Panc1 (cell line): ENCODE data around the gene EXD3. TPM values are rescaled to one million over a fixed set of nuclear protein-coding genes. Genes with fewer than 3 reads are reported as not detected.

Source experiments
- ATAC-seq: fragments of 200-7000 bp; cut with Tn5 transposase; 2 replicates; pipeline ENCODE4 v1.9.1; 2020; ENCODE audit warnings: mild to moderate bottlenecking, moderate library complexity
- BruUV-seq: library from RNA; stranded (reverse); fragments of 400-500 nt; replicated peaks from 2 replicates; lab custom pipeline; 2021; lab: Mats Ljungman, UMichigan
- CTCF ChIA-PET: fragments of 300-600 bp; sonication (Branson Sonifier 250); formaldehyde crosslinking; loops from one replicate; lab custom pipeline; 2022; ENCODE audit warnings: antibody characterized with exemption; lab: Charles Lee
- POLR2A ChIA-PET: fragments of 300-600 bp; sonication (Branson Sonifier 250); formaldehyde crosslinking; loops from one replicate; lab custom pipeline; 2022; ENCODE audit warnings: antibody characterized with exemption; lab: Charles Lee
- DNase-seq: peaks from one replicate; pipeline ENCODE4 v3.0.0-alpha.2; 2010; ENCODE audit warnings: low read depth, low spot score
- H3K27ac ChIP-seq: 2 replicates; pipeline ENCODE4 v1.5.1; 2011; ENCODE audit warnings: mild to moderate bottlenecking, low read length, inconsistent platforms
- H3K27me3 ChIP-seq: fragments of 200-500 bp; sonication (Bioruptor generic); 2 replicates; pipeline ENCODE4 v1.6.0; 2014; ENCODE audit warnings: low read length, inconsistent platforms; ENCODE audit not compliant: control insufficient read depth, insufficient read depth
- H3K36me3 ChIP-seq: fragments of 200-500 bp; sonication (Bioruptor generic); 2 replicates; pipeline ENCODE4 v1.5.1; 2014; ENCODE audit warnings: inconsistent platforms, mild to moderate bottlenecking, low read length, moderate library complexity; ENCODE audit not compliant: control insufficient read depth, insufficient read depth
- H3K4me1 ChIP-seq: 2 replicates; pipeline ENCODE4 v1.5.1; 2011; ENCODE audit warnings: inconsistent platforms, mild to moderate bottlenecking, low read length, moderate library complexity; ENCODE audit not compliant: control insufficient read depth, insufficient read depth
- H3K4me3 ChIP-seq, 2 experiments: 2 replicates each; pipeline ENCODE4 v1.5.1; 2011 to 2012; ENCODE audit warnings: low read depth in 2 of 2, low read length in 2 of 2, mild to moderate bottlenecking in 2 of 2, inconsistent platforms in 1 of 2, moderate library complexity in 1 of 2
- H3K9me3 ChIP-seq: fragments of 200-500 bp; sonication (Bioruptor generic); 2 replicates; pipeline ENCODE4 v1.5.1; 2014; ENCODE audit warnings: low read depth, mild to moderate bottlenecking, inconsistent platforms, low read length, moderate library complexity; ENCODE audit not compliant: control insufficient read depth, insufficient read depth
- POLR2AphosphoS5 ChIP-seq: IDR thresholded peaks from 2 replicates; pipeline ENCODE4 v1.6.1; 2012; ENCODE audit warnings: mild to moderate bottlenecking, low read depth, low read length, moderate library complexity
- SIN3A ChIP-seq: IDR thresholded peaks from 2 replicates; pipeline ENCODE4 v1.6.1; 2012; ENCODE audit warnings: low read depth, mild to moderate bottlenecking, low read length, moderate library complexity, borderline replicate concordance; ENCODE audit not compliant: insufficient read depth
- TCF7L2 ChIP-seq: IDR thresholded peaks from 2 replicates; pipeline ENCODE4 v1.6.1; 2011; ENCODE audit warnings: mild to moderate bottlenecking, low read depth, low read length, inconsistent platforms
- in situ Hi-C: cut with HindIII; loops from 2 replicates; pipeline ENCODE4 v1.10.0; 2016; ENCODE audit warnings: low sequenced_read_pairs, low pct_unique_long_range_greater_than_20kb
- intact Hi-C: fragments of 100-400 bp; cut with micrococcal nuclease; formaldehyde crosslinking; loops from one replicate; pipeline ENCODE4 v1.10.0; 2022; ENCODE audit not compliant: unreplicated experiment
- total RNA-seq: library from RNA; stranded (reverse); gene quantifications from one replicate; pipeline ENCODE4 v1.2.1, GENCODE V29; 2021; ENCODE audit not compliant: unreplicated experiment
- TF ChIP-seq, protein P1 (sequence below), 2 experiments: IDR thresholded peaks; 2 replicates each; pipeline ENCODE4 v1.6.1; 2011 to 2012; ENCODE audit warnings: low read depth in 2 of 2, control low read depth in 1 of 2, low read length in 1 of 2, mild to moderate bottlenecking in 1 of 2, moderate library complexity in 1 of 2; ENCODE audit not compliant: insufficient read depth in 1 of 2
- TF ChIP-seq, protein P2 (sequence below): fragments of 450-650 bp; IDR thresholded peaks from 2 replicates; pipeline ENCODE4 v1.5.1; 2017; ENCODE audit warnings: mild to moderate bottlenecking

The EXD3 gene
- total RNA-seq, 1 experiment from 2014 or later: 9.2 TPM

DNA sequence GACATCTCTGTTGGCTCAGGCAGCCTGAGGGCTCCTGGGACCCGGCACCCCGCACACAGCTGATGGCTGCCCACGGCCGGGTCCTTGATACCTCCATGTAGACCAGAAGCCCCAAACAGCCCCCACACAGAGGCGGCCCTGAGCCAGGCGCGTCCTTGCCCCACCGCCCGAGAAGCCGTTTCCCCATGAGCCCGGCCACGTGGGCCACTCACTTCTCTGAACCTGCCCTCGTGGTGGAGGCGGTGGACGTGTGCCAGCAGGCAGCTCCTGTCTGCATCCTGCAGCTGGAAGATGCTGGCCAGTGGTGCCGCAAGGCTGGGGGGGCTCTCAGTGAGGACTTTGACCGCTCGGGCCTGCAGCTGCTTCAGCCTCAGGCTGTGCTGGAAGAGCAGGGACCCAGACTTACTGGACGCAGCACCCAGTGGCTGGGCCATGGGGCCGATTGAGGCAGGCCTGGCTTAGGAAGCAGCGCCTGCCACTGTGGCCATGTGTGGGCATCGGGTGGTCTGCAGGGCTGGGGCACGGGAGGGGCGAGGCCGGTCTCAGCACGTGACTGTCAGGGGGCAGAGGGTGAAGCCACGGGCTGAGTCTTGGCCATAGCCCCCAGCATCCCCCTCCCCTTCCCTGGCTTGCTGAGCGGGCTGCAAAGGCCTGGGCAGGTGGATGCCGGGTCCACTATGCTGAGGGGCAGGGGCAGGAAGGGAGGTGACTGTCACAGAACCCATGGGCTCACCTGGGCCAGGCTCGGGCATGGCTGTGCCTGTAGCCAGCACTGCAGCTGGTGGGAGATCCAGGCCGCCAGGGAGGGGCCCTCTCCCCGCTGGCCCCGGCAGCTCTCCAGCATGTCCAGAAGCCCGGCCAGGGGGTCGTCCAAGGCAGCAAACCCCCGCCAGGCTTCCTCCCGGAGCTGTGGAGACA, 50.0 kb downstream of the EXD3 start:
- POLR2A ChIA-PET: no interaction called here
- TF ChIP-seq, protein P1, sequence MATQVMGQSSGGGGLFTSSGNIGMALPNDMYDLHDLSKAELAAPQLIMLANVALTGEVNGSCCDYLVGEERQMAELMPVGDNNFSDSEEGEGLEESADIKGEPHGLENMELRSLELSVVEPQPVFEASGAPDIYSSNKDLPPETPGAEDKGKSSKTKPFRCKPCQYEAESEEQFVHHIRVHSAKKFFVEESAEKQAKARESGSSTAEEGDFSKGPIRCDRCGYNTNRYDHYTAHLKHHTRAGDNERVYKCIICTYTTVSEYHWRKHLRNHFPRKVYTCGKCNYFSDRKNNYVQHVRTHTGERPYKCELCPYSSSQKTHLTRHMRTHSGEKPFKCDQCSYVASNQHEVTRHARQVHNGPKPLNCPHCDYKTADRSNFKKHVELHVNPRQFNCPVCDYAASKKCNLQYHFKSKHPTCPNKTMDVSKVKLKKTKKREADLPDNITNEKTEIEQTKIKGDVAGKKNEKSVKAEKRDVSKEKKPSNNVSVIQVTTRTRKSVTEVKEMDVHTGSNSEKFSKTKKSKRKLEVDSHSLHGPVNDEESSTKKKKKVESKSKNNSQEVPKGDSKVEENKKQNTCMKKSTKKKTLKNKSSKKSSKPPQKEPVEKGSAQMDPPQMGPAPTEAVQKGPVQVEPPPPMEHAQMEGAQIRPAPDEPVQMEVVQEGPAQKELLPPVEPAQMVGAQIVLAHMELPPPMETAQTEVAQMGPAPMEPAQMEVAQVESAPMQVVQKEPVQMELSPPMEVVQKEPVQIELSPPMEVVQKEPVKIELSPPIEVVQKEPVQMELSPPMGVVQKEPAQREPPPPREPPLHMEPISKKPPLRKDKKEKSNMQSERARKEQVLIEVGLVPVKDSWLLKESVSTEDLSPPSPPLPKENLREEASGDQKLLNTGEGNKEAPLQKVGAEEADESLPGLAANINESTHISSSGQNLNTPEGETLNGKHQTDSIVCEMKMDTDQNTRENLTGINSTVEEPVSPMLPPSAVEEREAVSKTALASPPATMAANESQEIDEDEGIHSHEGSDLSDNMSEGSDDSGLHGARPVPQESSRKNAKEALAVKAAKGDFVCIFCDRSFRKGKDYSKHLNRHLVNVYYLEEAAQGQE (IDR thresholded peaks at IDR 0.05; ENCODE audit: insufficient read depth in 1 of 2, low read depth in 2 of 2, low read length in 1 of 2): no peak
- TF ChIP-seq, protein P2, sequence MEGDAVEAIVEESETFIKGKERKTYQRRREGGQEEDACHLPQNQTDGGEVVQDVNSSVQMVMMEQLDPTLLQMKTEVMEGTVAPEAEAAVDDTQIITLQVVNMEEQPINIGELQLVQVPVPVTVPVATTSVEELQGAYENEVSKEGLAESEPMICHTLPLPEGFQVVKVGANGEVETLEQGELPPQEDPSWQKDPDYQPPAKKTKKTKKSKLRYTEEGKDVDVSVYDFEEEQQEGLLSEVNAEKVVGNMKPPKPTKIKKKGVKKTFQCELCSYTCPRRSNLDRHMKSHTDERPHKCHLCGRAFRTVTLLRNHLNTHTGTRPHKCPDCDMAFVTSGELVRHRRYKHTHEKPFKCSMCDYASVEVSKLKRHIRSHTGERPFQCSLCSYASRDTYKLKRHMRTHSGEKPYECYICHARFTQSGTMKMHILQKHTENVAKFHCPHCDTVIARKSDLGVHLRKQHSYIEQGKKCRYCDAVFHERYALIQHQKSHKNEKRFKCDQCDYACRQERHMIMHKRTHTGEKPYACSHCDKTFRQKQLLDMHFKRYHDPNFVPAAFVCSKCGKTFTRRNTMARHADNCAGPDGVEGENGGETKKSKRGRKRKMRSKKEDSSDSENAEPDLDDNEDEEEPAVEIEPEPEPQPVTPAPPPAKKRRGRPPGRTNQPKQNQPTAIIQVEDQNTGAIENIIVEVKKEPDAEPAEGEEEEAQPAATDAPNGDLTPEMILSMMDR: no peak
- TF ChIP-seq POLR2AphosphoS5: no peak
- no peak for TF ChIP-seq SIN3A
- TF ChIP-seq TCF7L2: no peak
- CTCF ChIA-PET: no interaction called here
- H3K27me3 ChIP-seq: no peaks in the 10 kb centered on the region
- DNase-seq: no peak
- in situ Hi-C loops (no loop called here), intact Hi-C loops (no loop called here)
- ATAC-seq: no peak
- no TSS peak for BruUV-seq
- no peaks in the 10 kb centered on the region for H3K4me1 ChIP-seq
- no peaks in the 10 kb centered on the region for H3K36me3 ChIP-seq
- no peak overlapping the region for H3K27ac ChIP-seq
- H3K4me3 ChIP-seq: no peak overlapping the region
- no peaks in the 10 kb centered on the region for H3K9me3 ChIP-seq

DNA sequence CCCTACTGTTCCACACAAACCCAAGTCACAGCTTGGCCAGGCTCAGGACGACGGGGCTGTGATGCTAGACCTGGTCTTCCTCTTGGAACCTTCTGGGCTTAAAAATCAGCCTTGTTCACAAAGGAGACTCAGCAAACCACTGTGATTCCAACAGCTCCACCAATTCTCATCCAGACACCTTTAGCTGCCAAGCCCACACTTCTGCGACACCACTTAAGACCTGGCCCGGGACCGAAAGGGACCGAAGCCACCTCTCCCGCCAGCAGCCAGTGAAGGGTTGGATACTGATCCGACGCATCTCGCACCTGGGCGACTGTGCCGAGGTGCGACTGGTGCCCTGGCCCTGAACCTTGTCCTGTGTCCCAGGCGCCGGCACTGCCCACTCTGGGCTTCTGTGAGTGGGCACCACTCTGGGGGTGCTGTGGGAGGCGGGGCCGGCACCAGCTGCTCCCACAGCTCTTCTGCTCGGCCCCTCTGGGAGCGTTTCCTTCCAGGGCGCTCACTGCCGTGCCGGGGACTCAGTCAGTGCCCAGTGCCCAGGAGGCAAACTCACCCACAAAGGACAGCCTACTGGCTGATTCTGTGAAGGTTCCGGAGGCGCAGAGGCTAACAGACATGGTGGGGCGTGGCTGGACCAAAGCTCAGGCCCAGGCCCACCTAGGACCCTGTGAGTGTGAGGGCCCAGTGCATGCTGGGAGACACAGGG, 50.9 kb downstream of the EXD3 start:
- TF ChIP-seq, protein P2: no peak
- TF ChIP-seq SIN3A (no peak), TCF7L2 (no peak), POLR2AphosphoS5 (no peak)
- TF ChIP-seq, protein P1 (IDR thresholded peaks at IDR 0.05; ENCODE audit: insufficient read depth in 1 of 2, low read depth in 2 of 2, low read length in 1 of 2): no peak
- ChIA-PET POLR2A (no interaction called here), CTCF (no interaction called here)
- in situ Hi-C loops (no loop called here), intact Hi-C loops (no loop called here)
- H3K9me3 ChIP-seq: no peaks in the 10 kb centered on the region
- BruUV-seq: no TSS peak
- H3K4me1 ChIP-seq: no peaks in the 10 kb centered on the region
- no peak for ATAC-seq
- H3K27ac ChIP-seq: no peak overlapping the region
- no peak for DNase-seq
- H3K36me3 ChIP-seq: no peaks in the 10 kb centered on the region
- no peaks in the 10 kb centered on the region for H3K27me3 ChIP-seq
- no peak overlapping the region for H3K4me3 ChIP-seq
